DMS 273 treated with DMSO at 0.1 percent for 48 hours (cell line): Measurements from ENCODE around the gene S100A7.
"Not testable (repeated sequence)": the region's sequence is repeated elsewhere in the genome, so short reads cannot be mapped to it uniquely, and the experiment has no call there.

Experiments used
- DNase-seq: peaks from one replicate; lab custom pipeline; 2025; lab: John Stamatoyannopoulos, UW

Gene S100A7

DNA sequence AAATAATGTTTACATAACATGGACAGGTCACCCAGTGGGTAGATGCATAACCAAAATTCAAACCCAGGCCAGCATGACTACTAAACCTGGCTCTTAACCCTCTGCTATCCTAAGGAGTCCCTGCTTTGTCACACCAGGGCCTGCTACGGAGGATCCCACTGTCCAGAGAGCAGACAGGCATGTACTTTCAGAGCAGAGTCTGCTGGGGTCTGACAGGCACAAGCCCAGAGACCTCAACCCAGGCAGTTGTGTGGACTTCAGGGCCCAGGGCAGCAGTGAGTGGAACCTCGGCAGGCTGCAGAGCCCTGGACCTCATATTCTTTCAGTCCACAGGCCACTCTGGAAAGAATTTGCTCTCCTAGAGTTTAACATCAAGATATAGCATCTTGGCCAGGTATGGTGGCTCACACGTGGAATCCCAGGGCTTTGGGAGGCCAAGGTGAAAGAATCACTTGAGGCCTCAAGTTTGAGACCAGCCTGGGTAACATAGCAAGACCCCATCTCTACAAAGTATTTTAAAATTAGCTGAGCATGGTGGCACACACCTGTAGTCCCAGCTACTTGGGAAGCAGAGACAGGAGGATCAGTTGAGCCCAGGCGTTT is 16.1 kb upstream of the S100A7 start:
- DNase-seq: no peak

DNA sequence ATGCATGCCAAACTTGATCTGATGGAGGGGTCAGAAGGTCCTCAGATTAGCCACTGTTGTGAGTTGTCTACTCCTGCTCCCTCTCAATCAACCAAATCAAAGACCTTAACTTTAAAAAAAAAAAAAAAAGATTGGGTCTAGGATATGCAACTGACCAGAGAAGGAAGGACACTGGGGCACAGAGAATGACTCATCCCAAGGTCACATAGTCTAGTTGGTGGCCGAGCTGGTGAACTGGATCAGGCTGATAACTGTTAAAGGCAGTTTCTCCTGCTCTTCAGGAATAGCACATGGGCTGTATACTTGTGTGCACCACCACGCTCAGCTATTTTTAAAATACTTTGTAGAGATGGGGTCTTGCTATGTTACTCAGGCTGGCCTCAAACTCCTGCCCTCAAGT is 14.8 kb upstream of the S100A7 start:
- DNase-seq: no peak

GRCh38 chr1:153474347-153474746 is 13.9 kb upstream of the S100A7 start:
- DNase-seq: no peak

- DNase-seq: no peak
These were observed 10.3 kb upstream of the S100A7 start for GRCh38 chr1:153470707-153471106.

DNA sequence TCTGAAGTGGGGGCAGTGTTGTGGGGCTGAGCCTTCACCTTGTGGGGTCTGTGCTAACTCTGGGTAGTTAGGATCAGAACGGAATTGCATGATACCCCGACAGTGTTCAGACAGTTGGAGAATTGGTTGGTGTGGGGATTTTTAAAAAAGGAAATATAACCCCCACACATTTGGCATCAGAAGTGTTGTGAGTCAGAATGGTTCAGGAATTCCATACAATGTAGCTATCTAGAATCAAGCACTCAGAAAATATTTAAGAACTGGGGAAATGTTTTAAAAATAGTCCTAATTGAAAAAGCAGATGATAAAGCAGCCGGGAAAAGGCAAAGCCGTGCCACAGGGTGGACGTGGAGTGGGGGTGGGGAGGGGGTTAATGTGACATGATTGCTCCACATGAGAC is 6.5 kb upstream of the S100A7 start:
- DNase-seq: no peak

DNA sequence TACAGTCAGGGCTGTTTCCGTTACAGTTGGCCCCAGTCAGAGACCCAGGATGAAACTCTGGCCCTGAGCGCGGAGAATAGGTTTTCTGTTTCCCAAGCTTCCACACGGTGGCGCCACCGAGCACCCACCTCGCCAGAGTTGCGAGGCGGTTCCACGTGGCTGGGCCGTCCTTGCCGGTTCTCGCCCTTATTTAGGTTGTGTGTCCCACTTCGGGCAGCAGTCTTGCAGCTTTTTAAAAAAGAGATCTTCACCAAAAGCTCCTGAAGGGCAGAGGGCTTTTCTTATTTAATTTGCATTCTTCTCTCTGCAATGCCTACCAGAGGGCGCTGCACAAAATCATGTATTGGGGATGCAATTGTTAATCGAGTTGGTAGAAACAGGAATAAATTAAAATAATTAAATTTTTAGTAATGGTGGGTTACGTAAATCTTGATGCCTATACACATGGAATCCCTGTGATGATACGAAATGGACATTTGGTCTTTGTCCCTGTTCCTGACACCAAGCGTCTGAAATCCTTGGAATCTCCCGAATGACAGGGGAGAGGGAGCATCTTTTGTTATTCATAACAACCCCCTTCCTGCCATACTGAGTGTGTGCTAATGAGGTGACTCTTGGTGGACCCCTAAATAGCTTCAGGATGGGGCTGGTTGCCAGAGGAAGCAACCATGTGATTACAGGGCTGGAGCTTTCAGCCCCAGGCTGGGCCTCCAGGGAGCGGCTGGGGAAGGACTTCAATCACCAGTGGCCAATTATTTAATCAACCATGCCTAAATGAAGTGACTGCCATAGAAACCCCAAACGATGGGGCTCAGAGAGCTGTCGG is 5.6 kb upstream of the S100A7 start:
- no peak for DNase-seq

DNA sequence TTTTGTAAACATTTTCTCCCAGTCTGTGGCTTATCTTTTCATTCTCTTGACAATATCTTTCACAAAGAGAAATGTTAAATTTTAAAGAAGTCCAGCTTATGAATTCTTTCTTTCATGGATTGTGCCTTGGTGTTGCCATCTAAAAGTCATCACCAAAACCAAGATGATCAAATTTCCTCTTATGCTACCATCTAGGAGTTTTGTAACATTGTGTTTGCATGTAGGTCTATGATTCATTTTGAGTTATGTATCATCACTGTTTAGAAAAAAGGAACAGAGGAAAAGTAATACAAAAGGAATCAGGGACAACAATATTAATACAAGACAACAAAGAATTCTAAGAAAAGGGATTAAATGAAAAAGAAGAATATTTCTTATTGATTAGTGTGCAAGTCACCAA is 2.3 kb upstream of the S100A7 start:
- DNase-seq: not testable (repeated sequence)

- no peak for DNase-seq
These were observed 796 bp downstream of the S100A7 start for GRCh38 chr1:153459655-153460054.

- no peak for DNase-seq
These were observed 4.1 kb downstream of the S100A7 start for GRCh38 chr1:153456396-153456795.

- not testable (repeated sequence) for DNase-seq
These were observed 11.6 kb downstream of the S100A7 start for GRCh38 chr1:153448851-153449250.

- no peak for DNase-seq
These were observed 12.8 kb downstream of the S100A7 start for GRCh38 chr1:153447498-153448170.

GRCh38 chr1:153444078-153444477 is 16.4 kb downstream of the S100A7 start:
- DNase-seq: no peak

DNA sequence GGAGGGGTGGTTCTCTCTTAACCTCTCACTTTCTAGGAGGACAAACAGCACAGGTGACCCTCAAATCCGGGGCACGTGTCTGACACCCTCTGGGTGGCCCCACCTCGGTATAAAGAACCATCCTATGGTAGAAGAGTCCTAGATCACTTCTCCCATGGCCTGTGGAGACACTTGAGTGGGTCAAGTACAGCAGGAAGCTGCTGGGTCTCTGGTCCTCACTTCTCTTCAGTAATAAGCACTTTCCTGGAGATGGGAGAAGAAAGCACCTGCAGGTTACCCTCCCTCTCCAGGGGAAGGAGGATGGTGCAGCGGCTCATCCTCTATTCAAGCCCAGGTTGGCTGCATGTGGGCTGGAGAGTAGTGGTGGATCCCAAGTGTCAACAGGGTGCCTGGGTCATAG is 17.0 kb downstream of the S100A7 start:
- DNase-seq: no peak

DNA sequence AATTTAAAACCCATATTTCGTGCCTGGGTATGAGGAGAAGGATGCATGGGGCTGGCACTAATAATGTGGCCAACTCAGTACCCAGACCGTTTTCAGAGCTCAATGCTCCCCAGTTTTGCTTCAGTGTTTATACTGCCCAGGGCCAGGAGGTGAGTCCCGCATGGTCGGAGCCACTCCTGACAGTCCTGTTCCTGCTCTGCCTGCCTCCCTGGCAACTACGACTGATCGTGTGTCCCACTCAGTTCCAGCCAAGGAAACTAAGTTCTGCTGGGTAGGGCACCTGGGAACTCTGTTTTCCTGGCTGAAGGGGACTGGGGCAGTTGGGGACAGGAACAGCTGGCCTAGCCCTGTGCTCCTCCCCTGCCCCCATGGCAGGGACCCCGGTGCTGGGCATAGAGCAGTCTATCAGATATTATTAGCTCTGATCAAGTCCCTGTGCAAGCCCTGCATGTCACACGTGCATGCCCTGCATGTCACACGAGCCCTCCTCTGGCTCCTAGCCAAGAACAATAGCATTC is 19.2 kb downstream of the S100A7 start:
- DNase-seq: no peak

GRCh38 chr1:153439273-153439672 is 21.2 kb downstream of the S100A7 start:
- DNase-seq: no peak

DNA sequence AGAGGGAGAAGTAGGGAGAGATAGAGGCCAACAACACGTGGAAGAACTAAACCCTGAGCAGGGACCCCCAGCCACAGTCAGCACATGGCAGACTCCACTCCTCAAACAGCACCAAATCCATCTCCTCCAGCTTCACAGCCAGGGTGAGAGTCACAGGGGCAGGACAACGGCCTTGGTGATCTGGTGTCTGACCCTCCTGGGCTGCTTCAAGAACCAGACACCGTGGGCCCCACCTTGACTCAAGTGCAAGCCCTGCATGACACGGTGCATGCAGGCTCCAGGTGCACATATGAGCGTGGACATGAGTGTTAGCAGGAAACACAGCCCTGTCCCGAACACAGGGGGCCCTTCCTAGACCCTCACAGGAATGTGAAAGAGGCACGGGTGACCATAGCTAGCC is 21.9 kb downstream of the S100A7 start:
- DNase-seq: no peak

- no peak for DNase-seq
These were observed 23.2 kb downstream of the S100A7 start for GRCh38 chr1:153437236-153437635.

- DNase-seq: no peak
These were observed 25.6 kb downstream of the S100A7 start for GRCh38 chr1:153434746-153435455.

DNA sequence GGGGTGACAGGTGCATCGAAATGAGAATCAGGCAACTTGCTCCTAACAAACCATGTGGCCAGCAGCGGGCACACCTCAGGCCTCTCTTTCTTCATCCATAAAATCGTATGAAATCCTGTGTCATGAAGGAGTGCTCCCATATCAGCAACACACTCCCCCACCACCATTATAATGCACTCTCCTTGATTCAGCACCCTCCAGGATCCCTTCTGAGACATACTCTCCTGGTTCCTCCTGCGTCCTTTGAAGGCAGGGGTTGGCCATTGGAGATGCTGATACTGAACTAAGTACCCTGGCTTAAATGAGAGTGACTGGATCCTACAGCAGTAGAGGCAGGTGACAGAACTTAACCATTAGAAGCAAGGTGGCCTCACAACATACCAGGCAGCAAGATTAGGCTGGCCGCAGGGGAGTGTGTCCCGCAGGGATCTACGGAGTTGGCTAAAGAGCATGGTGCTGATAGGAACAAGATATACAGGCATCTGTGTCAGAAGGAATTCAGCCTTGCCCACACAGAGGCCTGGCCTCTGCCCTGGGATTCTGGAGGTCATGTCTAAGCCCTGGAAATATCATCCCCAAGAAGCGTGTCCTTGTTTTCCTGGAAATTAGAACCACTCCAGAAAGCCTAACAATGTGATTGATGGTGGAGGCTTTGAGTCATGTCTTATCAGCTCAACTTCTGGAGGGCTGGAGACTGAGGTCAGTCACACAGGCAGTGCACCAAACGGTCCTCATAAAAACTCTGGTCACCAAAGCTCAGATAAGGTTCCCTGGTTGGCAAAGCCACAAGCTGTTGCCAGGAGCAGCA is 27.4 kb downstream of the S100A7 start:
- DNase-seq: no peak

- DNase-seq: no peak
These were observed 28.5 kb downstream of the S100A7 start for GRCh38 chr1:153431928-153432327.

DNA sequence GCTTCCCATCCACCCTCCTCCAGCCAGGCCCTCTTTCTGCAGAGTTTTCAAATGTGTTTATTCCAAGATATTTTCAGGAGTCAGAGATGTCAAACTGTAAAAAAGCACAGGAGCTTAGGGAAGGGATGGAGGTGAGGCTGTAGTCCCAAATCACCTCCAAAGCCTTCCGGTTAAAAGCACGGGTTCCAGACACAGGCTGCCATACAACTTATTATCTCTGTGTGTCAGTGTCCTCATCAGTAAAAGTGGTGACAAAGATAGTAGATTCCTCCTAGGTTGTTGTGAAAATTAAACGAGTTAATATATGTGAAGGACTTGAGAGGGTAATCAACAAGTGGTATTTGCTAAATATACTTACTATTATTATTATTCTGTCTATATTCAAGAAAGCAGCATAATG is 29.0 kb downstream of the S100A7 start:
- no peak for DNase-seq
